Measurements from ENCODE around the gene HSH2D. TPM values are rescaled to one million over a fixed set of nuclear protein-coding genes. Genes with fewer than 3 reads are reported as not detected.

HSH2D gene
- total RNA-seq, 3 donors from 2014 or later = 8.6 to 23.0 (median 21.5) TPM

- TF ChIP-seq, protein P1, sequence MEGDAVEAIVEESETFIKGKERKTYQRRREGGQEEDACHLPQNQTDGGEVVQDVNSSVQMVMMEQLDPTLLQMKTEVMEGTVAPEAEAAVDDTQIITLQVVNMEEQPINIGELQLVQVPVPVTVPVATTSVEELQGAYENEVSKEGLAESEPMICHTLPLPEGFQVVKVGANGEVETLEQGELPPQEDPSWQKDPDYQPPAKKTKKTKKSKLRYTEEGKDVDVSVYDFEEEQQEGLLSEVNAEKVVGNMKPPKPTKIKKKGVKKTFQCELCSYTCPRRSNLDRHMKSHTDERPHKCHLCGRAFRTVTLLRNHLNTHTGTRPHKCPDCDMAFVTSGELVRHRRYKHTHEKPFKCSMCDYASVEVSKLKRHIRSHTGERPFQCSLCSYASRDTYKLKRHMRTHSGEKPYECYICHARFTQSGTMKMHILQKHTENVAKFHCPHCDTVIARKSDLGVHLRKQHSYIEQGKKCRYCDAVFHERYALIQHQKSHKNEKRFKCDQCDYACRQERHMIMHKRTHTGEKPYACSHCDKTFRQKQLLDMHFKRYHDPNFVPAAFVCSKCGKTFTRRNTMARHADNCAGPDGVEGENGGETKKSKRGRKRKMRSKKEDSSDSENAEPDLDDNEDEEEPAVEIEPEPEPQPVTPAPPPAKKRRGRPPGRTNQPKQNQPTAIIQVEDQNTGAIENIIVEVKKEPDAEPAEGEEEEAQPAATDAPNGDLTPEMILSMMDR (IDR thresholded peaks at IDR 0.05) = no peak
- peaks cover 9% of the 10 kb centered on the region for H3K36me3 ChIP-seq (ENCODE audit: low read depth)
These were observed 46.7 kb downstream of the HSH2D start for GRCh38 chr19:16190198-16190597.

GRCh38 chr19:16190736-16191135 lies 47.3 kb downstream of the HSH2D start:
- TF ChIP-seq, protein P1 (IDR thresholded peaks at IDR 0.05) = no peak
- peaks cover 11% of the 10 kb centered on the region for H3K4me1 ChIP-seq (ENCODE audit: low read depth)
- H3K9me3 ChIP-seq = no peaks in the 10 kb centered on the region
- H3K4me3 ChIP-seq = no peak overlapping the region
- DNase-seq = no peak
- intact Hi-C loops (cut with DNase I, micrococcal nuclease) = no loop called here
- peaks cover 9% of the 10 kb centered on the region for H3K36me3 ChIP-seq (ENCODE audit: low read depth)
- no peak for ATAC-seq

More at GRCh38 chr19:16190198-16190597, 46.7 kb downstream of the HSH2D start:
- Histone ChIP-seq H3K9me3 (no peaks in the 10 kb centered on the region), H3K4me3 (no peak overlapping the region), H3K4me1 (ENCODE audit: low read depth) (peaks cover 11% of the 10 kb centered on the region)
- DNase-seq (no peak), ATAC-seq (no peak)
- intact Hi-C loops (cut with DNase I, micrococcal nuclease) = no loop called here

- DNase-seq (no peak), ATAC-seq (no peak)
- H3K36me3 ChIP-seq (ENCODE audit: low read depth) = peaks cover 9% of the 10 kb centered on the region
- TF ChIP-seq, protein P1 (IDR thresholded peaks at IDR 0.05) = no peak
- intact Hi-C loops (cut with DNase I, micrococcal nuclease) = no loop called here
- H3K4me1 ChIP-seq (ENCODE audit: low read depth) = peaks cover 7% of the 10 kb centered on the region
- no peaks in the 10 kb centered on the region for H3K9me3 ChIP-seq
- no peak overlapping the region for H3K4me3 ChIP-seq
These were observed 47.9 kb downstream of the HSH2D start for GRCh38 chr19:16191216-16191908.

- no peak for ATAC-seq
- TF ChIP-seq, protein P1 (IDR thresholded peaks at IDR 0.05) = no peak
These were observed 50.0 kb downstream of the HSH2D start for GRCh38 chr19:16193466-16193865.

GRCh38 chr19:16197188-16197621 lies 53.7 kb downstream of the HSH2D start:
- Histone ChIP-seq H3K4me3 (no peak overlapping the region), H3K36me3 (ENCODE audit: low read depth) (no peaks in the 10 kb centered on the region), H3K4me1 (ENCODE audit: low read depth) (peaks cover 23% of the 10 kb centered on the region), H3K9me3 (no peaks in the 10 kb centered on the region)
- intact Hi-C loops (cut with DNase I, micrococcal nuclease) = no loop called here
- TF ChIP-seq, protein P1 (IDR thresholded peaks at IDR 0.05) = no peak
- ATAC-seq (peak; percentile 80), DNase-seq (peak in 1 of 3 donors; percentile 45)

More at GRCh38 chr19:16193466-16193865, 50.0 kb downstream of the HSH2D start:
- Histone ChIP-seq H3K4me3 (no peak overlapping the region), H3K9me3 (no peaks in the 10 kb centered on the region), H3K36me3 (ENCODE audit: low read depth) (peaks cover 9% of the 10 kb centered on the region), H3K4me1 (ENCODE audit: low read depth) (peaks cover 12% of the 10 kb centered on the region)
- intact Hi-C loops (cut with DNase I, micrococcal nuclease) = no loop called here
- DNase-seq = no peak

Data from mucosa of descending colon (tissue), 3 donors.